ENCODE measurements around the gene DDB1. TPM values are rescaled to one million over a fixed set of nuclear protein-coding genes. Genes with fewer than 3 reads are reported as not detected.

The DDB1 gene
- total RNA-seq, 3 donors from 2014 or later, result 131 to 150 (median 145) TPM

DNA sequence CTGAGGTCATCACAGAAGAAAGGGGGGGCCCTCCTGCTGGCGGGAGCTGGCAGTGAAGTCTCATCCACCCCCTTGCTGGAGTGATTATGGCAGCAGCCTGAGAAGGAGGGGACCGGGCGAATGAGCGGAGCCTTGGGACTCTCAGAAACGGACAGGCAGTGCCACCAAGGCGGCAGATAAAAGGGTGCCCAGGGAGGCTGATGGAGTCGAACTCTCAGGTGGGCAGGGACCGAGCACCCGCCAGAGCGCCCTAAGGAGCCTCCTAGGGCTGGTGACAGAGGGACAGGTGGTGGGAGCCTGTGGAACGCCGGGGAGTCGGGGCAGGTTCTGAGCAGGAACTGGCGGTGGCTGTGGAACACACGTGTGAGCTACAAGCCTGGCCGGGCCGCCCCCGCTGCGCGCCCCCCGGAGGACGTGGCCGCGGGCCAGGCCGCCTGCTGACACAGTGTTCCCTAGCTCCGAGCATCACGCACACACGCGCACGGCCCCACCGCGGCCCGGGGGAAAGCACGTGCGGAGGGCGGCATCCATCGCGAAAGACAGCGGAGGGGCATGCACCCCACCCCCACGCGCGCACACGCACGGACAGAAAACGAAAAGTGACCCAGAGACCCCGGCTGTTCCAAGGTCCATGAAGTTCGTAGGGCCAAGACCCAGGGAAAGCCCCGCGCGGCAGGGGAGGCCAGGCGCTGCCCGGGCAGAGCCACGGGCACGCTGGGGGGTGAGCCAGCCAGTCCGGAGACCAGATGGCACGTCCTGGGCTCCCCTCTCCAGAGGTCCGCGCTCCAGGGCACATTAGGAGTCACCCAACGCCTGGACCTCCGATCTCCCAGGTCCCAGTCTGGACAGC is 38.8 kb downstream of the DDB1 start:
- H3K4me1 ChIP-seq, result peaks cover 9 to 10% of the 10 kb centered on the region in 2 donors
- peaks cover 0 to 10% of the 10 kb centered on the region in 2 donors for H3K27me3 ChIP-seq
- peak overlapping the region; percentile 52 to 80 for H3K27ac ChIP-seq
- TF ChIP-seq POLR2AphosphoS5 (IDR thresholded peaks at IDR 0.05) (no peak), POLR2A (IDR thresholded peaks at IDR 0.05) (no peak)
- DNase-seq (ENCODE audit: low spot score in 2 of 2), result peak in 1 of 2 donors; percentile 38
- intact Hi-C loops (cut with DNase I; ENCODE audit: low total_unique reads), result no loop called here
- H3K9me3 ChIP-seq, result no peaks in the 10 kb centered on the region
- H3K4me3 ChIP-seq, result peak overlapping the region; percentile 54 to 72 (median 64)
- no peaks in the 10 kb centered on the region for H3K36me3 ChIP-seq

DNA sequence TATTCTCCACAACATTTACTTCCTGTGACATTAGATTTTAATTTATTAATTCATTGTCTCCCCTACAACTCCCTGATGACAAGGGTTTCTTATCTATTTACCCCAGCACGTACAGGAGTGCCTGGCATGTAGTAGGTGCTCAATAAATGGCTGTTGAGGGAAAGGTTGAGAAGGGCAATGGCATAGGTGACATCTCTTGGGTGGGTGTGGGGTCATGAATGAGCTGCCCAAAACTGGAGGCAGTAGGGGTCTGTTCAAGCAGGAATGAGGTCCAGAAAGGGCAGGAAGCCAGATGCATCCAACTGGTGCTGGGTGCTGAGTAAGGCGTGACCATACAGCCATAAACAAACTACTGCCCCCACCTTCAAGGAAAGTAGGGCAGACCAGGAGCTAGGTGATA is 40.5 kb downstream of the DDB1 start:
- no peaks in the 10 kb centered on the region for H3K9me3 ChIP-seq
- H3K4me1 ChIP-seq, result peaks cover 6 to 10% of the 10 kb centered on the region in 2 donors
- H3K27ac ChIP-seq, result no peak overlapping the region
- intact Hi-C loops (cut with DNase I; ENCODE audit: low total_unique reads), result no loop called here
- TF ChIP-seq POLR2A (IDR thresholded peaks at IDR 0.05), result no peak
- no peak for TF ChIP-seq POLR2AphosphoS5 (IDR thresholded peaks at IDR 0.05)
- TF ChIP-seq, protein P1, sequence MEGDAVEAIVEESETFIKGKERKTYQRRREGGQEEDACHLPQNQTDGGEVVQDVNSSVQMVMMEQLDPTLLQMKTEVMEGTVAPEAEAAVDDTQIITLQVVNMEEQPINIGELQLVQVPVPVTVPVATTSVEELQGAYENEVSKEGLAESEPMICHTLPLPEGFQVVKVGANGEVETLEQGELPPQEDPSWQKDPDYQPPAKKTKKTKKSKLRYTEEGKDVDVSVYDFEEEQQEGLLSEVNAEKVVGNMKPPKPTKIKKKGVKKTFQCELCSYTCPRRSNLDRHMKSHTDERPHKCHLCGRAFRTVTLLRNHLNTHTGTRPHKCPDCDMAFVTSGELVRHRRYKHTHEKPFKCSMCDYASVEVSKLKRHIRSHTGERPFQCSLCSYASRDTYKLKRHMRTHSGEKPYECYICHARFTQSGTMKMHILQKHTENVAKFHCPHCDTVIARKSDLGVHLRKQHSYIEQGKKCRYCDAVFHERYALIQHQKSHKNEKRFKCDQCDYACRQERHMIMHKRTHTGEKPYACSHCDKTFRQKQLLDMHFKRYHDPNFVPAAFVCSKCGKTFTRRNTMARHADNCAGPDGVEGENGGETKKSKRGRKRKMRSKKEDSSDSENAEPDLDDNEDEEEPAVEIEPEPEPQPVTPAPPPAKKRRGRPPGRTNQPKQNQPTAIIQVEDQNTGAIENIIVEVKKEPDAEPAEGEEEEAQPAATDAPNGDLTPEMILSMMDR (IDR thresholded peaks at IDR 0.05), result no peak
- H3K27me3 ChIP-seq, result peaks cover 0 to 10% of the 10 kb centered on the region in 2 donors
- no peaks in the 10 kb centered on the region for H3K36me3 ChIP-seq
- no peak for DNase-seq (ENCODE audit: low spot score in 2 of 2)
- H3K4me3 ChIP-seq, result no peak overlapping the region

DNA sequence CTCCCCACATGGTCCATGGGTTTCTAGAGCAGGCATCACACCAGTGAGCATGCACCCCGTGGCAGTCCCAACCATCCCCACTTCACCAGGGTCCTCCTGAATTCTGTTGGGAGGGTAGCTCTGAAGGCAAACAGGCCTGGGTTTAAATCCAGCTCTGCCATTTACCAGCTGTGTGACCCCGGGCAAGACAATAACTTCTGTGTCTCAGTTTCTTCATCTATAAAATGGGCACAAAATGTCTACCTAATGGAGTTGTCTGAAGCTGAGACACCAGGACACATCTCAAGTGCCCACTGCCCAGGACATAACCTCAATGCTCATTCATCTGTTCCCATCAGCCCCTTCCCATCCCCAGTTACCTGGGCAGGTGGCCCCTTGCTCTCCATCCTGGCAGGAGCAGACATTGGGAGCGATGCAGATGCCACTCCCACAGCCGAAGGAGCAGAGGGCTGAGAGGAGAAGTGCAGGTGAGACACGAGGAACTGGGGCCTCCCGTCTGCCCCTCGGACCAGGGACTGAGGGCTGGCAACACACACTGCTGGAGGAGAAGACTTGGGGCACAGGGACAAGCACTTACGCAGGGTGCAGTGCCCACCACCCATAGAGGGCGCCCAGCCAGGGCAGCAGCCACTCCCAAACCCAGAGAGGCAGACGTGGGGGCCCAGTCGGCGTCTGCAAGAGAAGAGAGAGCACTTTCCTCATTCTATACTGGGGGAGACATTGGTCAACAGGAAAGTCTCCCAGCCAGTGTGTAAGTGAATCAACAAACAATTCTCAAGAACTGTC is 41.8 kb downstream of the DDB1 start:
- H3K27ac ChIP-seq, result no peak overlapping the region
- intact Hi-C loops (cut with DNase I; ENCODE audit: low total_unique reads), result no loop called here
- peaks cover 0 to 10% of the 10 kb centered on the region in 2 donors for H3K4me1 ChIP-seq
- H3K36me3 ChIP-seq, result no peaks in the 10 kb centered on the region
- no peak overlapping the region for H3K4me3 ChIP-seq
- H3K9me3 ChIP-seq, result no peaks in the 10 kb centered on the region
- peaks cover 0 to 10% of the 10 kb centered on the region in 2 donors for H3K27me3 ChIP-seq
- TF ChIP-seq, protein P1 (IDR thresholded peaks at IDR 0.05), result no peak
- TF ChIP-seq POLR2A (IDR thresholded peaks at IDR 0.05) (no peak), POLR2AphosphoS5 (IDR thresholded peaks at IDR 0.05) (no peak)
- no peak for DNase-seq (ENCODE audit: low spot score in 2 of 2)

DNA sequence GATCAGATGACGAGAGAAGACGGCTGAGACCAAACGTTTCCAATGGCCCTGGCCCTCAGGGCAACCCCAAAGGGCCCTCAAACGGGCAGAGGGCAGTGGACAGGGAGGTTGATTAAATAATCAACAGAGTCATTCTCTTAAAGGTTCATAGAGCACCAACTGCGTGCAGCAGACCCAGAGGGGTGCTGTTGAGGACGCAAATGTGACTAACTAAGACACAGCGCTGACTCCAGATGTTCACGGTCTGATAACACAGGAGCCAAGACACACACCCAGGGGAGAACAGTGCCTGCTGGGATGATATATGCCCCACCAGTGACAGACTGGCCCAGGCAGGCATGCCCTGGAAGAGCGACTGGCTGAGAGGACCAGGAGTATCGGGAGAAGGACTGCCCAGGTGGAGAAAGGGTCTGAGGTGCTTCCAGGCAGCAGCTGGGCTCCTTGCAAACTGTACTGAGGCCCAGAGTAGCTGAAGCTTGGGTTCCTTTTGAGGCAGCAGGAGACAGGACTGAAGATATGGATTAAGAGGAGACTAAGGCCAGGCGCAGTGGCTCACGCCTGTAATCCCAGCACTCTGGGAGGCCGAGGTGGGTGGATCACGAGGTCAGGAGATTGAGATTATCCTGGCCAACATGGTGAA is 45.4 kb downstream of the DDB1 start:
- TF ChIP-seq, protein P1 (IDR thresholded peaks at IDR 0.05), result no peak
- no peak for TF ChIP-seq POLR2AphosphoS5 (IDR thresholded peaks at IDR 0.05)
- TF ChIP-seq POLR2A (IDR thresholded peaks at IDR 0.05), result no peak
- Histone ChIP-seq H3K27ac (no peak overlapping the region), H3K36me3 (no peaks in the 10 kb centered on the region), H3K4me1 (no peaks in the 10 kb centered on the region), H3K4me3 (no peak overlapping the region), H3K9me3 (no peaks in the 10 kb centered on the region), H3K27me3 (peaks cover 0 to 6% of the 10 kb centered on the region in 2 donors)
- intact Hi-C loops (cut with DNase I; ENCODE audit: low total_unique reads), result no loop called here
- DNase-seq (ENCODE audit: low spot score in 2 of 2), result no peak

DNA sequence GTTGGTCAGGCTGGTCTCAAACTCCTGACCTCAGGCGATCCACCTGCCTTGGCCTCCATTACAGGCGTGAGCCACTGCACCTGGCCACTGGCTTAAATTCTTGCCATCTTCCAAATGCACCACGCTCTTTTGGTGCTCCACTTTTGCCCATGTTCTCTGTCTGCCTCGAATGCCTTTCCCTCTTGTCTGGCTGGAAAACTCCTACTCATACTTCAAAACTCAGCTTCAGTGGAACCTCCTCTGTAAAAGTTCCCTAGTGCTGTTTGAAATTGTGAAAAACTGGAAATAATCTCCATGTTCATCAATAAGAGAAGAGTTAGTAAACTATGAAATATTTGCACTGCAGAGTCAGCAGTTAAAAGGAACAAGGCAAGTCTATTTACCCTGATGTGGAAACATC is 49.3 kb downstream of the DDB1 start:
- no peaks in the 10 kb centered on the region for H3K27me3 ChIP-seq
- intact Hi-C loops (cut with DNase I; ENCODE audit: low total_unique reads), result no loop called here
- no peak overlapping the region for H3K27ac ChIP-seq
- H3K9me3 ChIP-seq, result no peaks in the 10 kb centered on the region
- no peaks in the 10 kb centered on the region for H3K4me1 ChIP-seq
- H3K4me3 ChIP-seq, result no peak overlapping the region
- no peak for DNase-seq (ENCODE audit: low spot score in 2 of 2)
- TF ChIP-seq, protein P1 (IDR thresholded peaks at IDR 0.05), result no peak
- TF ChIP-seq POLR2A (IDR thresholded peaks at IDR 0.05) (no peak), POLR2AphosphoS5 (IDR thresholded peaks at IDR 0.05) (no peak)
- H3K36me3 ChIP-seq, result no peaks in the 10 kb centered on the region

All from breast epithelium (tissue), 4 donors.